CD14-positive monocyte (primary cell): ENCODE data around the gene SLC27A4. TPM values are rescaled to one million over a fixed set of nuclear protein-coding genes. Genes with fewer than 3 reads are reported as not detected.
A peak's percentile ranks its signal among the peaks of the same experiment; 100 is the strongest.

ENCODE experiments used
- DNase-seq, 3 donors: peaks; one replicate each; pipeline ENCODE4 v3.0.0-alpha.2; 2011 to 2022
- H2AFZ ChIP-seq: 2 replicates; pipeline ENCODE4 v1.6.0; 2012; ENCODE audit warnings: mild to moderate bottlenecking, low read depth, low read length, inconsistent platforms; ENCODE audit not compliant: insufficient read depth, poor library complexity, severe bottlenecking
- H3K27ac ChIP-seq, 2 donors: 1 replicate in 1 of 2; 2 replicates in 1 of 2; pipeline ENCODE4 v1.5.1; 2012 to 2013; ENCODE audit warnings: low read length in 2 of 2, control low read depth in 1 of 2, inconsistent platforms in 1 of 2, low read depth in 1 of 2, mild to moderate bottlenecking in 1 of 2
- H3K27me3 ChIP-seq, 2 donors: one replicate each; pipeline versions ENCODE4 v1.6.0 to v1.6.1; 2011 to 2013; ENCODE audit warnings: low read length in 2 of 2; ENCODE audit not compliant: control insufficient read depth in 2 of 2, insufficient read depth in 2 of 2
- H3K36me3 ChIP-seq, 2 donors: replicated peaks in 1 of 2; 1 replicate in 1 of 2; 2 replicates in 1 of 2; pipeline versions ENCODE4 v1.5.1 to v1.6.1; 2012 to 2013; ENCODE audit warnings: low read length in 2 of 2, control low read depth in 1 of 2, inconsistent platforms in 1 of 2, mild to moderate bottlenecking in 1 of 2; ENCODE audit not compliant: insufficient read depth in 2 of 2, control insufficient read depth in 1 of 2
- H3K4me1 ChIP-seq, 2 donors: 1 replicate in 1 of 2; 2 replicates in 1 of 2; pipeline versions ENCODE4 v1.5.1 to v1.6.1; 2012 to 2013; ENCODE audit warnings: low read length in 2 of 2, control low read depth in 1 of 2, inconsistent platforms in 1 of 2, mild to moderate bottlenecking in 1 of 2, moderate library complexity in 1 of 2; ENCODE audit not compliant: insufficient read depth in 2 of 2, control insufficient read depth in 1 of 2
- H3K4me2 ChIP-seq: replicated peaks from 2 replicates; pipeline ENCODE3; 2012; ENCODE audit warnings: low read length, moderate library complexity, mild to moderate bottlenecking; ENCODE audit not compliant: poor library complexity, severe bottlenecking; ENCODE audit errors: extremely low read depth
- H3K4me3 ChIP-seq, 3 experiments: fragments of 200-600 bp in 1 of 3; sonication (generic) in 1 of 3; replicated peaks in 1 of 3; 1 replicate in 2 of 3; 2 replicates in 1 of 3; pipeline ENCODE4 v1.5.1; 2011 to 2013; ENCODE audit warnings: low read length in 3 of 3, mild to moderate bottlenecking in 3 of 3, control low read depth in 2 of 3, low read depth in 2 of 3, inconsistent platforms in 1 of 3, moderate library complexity in 1 of 3
- H3K79me2 ChIP-seq: 2 replicates; pipeline ENCODE4 v1.6.0; 2012; ENCODE audit warnings: mild to moderate bottlenecking, control low read depth, inconsistent platforms, low read length, moderate library complexity; ENCODE audit not compliant: insufficient read depth
- H3K9ac ChIP-seq: 2 replicates; pipeline ENCODE4 v1.6.0; 2017; ENCODE audit warnings: low read length, mild to moderate bottlenecking; ENCODE audit not compliant: insufficient read depth, poor library complexity, severe bottlenecking
- H3K9me3 ChIP-seq, 2 donors: replicated peaks in 1 of 2; 1 replicate in 1 of 2; 2 replicates in 1 of 2; pipeline versions ENCODE4 v1.5.1 to v1.6.1; 2012 to 2013; ENCODE audit warnings: low read length in 2 of 2, control low read depth in 1 of 2; ENCODE audit not compliant: control insufficient read depth in 1 of 2, insufficient read depth in 1 of 2
- H4K20me1 ChIP-seq: 2 replicates; pipeline ENCODE4 v1.6.0; 2012; ENCODE audit warnings: mild to moderate bottlenecking, low read length, control low read depth, moderate library complexity; ENCODE audit not compliant: insufficient read depth
- H3K27ac Mint-ChIP-seq, 7 donors: one replicate each; pipeline ENCODE4 v1.8.0; 2020; ENCODE audit warnings: mild to moderate bottlenecking in 7 of 7, mixed read lengths in 7 of 7, moderate library complexity in 6 of 7, inconsistent platforms in 2 of 7
- H3K27me3 Mint-ChIP-seq, 3 donors: one replicate each; pipeline ENCODE4 v1.8.0; 2021 to 2022; ENCODE audit warnings: low read depth in 3 of 3, mild to moderate bottlenecking in 3 of 3, mixed read lengths in 3 of 3, moderate library complexity in 3 of 3, inconsistent platforms in 1 of 3
- H3K36me3 Mint-ChIP-seq, 2 donors: one replicate each; pipeline ENCODE4 v1.8.0; 2020; ENCODE audit warnings: mixed read lengths in 2 of 2, inconsistent platforms in 1 of 2, mild to moderate bottlenecking in 1 of 2
- H3K4me1 Mint-ChIP-seq: one replicate; pipeline ENCODE4 v1.8.0; 2020; ENCODE audit warnings: mild to moderate bottlenecking, mixed read lengths
- H3K4me3 Mint-ChIP-seq, 2 donors: one replicate each; pipeline ENCODE4 v1.8.0; 2020; ENCODE audit warnings: mild to moderate bottlenecking in 2 of 2, mixed read lengths in 2 of 2, moderate library complexity in 1 of 2
- H3K9me3 Mint-ChIP-seq, 7 donors: one replicate each; pipeline ENCODE4 v1.8.0; 2020 to 2022; ENCODE audit warnings: mixed read lengths in 7 of 7, mild to moderate bottlenecking in 6 of 7, moderate library complexity in 6 of 7, inconsistent platforms in 2 of 7
- CTCF ChIP-seq: fragments of 200-600 bp; IDR thresholded peaks from one replicate; pipeline ENCODE4 v1.8.0; 2022; ENCODE audit warnings: antibody characterized with exemption, mild to moderate bottlenecking
- WGBS: methylation state at CpG from one replicate; pipeline ENCODE4 v1.1.5; 2013; ENCODE audit warnings: missing lambda C conversion rate; ENCODE audit not compliant: insufficient coverage; 5-methylcytosine and 5-hydroxymethylcytosine counted together
- intact Hi-C, 2 donors: fragments of 100-400 bp; cut with micrococcal nuclease; formaldehyde crosslinking; loops; one replicate each; pipeline versions ENCODE4 v1.15.0 to v1.15.1; 2023
- polyA plus RNA-seq, 3 donors: library from polyadenylated mRNA; depleted of rRNA in 1 of 3; unstranded in 2 of 3; stranded (reverse) in 1 of 3; fragments of 300-500 nt in 2 of 3; fragments of >200 nt in 1 of 3; fragmentation: Illumina TruSeq in 2 of 3; gene quantifications; 1 replicate in 2 of 3; 2 replicates in 1 of 3; pipeline ENCODE4 v1.2.3, GENCODE V29; 2012 to 2021

SLC27A4 gene
- polyA plus RNA-seq, 3 donors, result 6.8 to 8.9 (median 6.8) TPM

- Histone ChIP-seq H3K36me3 (peaks cover 0 to 11% of the 10 kb centered on the region in 2 donors), H3K9me3 (no peaks in the 10 kb centered on the region), H3K9ac (no peak overlapping the region), H3K4me1 (no peaks in the 10 kb centered on the region), H4K20me1 (no peaks in the 10 kb centered on the region), H3K79me2 (no peaks in the 10 kb centered on the region), H3K4me2 (no peak overlapping the region), H3K4me3 (no peak overlapping the region), H3K27me3 (no peaks in the 10 kb centered on the region), H3K27ac (no peak overlapping the region), H2AFZ (no peak overlapping the region)
- H3K4me3 Mint-ChIP-seq, result peak overlapping the region in 1 of 2 donors; percentile 21
- H3K27me3 Mint-ChIP-seq, result peaks cover 0 to 3% (median 0%) of the 10 kb centered on the region in 3 donors
- H3K36me3 Mint-ChIP-seq, result peaks cover 19 to 31% of the 10 kb centered on the region in 2 donors
- H3K9me3 Mint-ChIP-seq, result no peaks in the 10 kb centered on the region
- WGBS, result 99% methylated on average over 11 of the region's 11 CpGs
- H3K27ac Mint-ChIP-seq, result peak overlapping the region in 1 of 7 donors; percentile 20
- no peaks in the 10 kb centered on the region for H3K4me1 Mint-ChIP-seq
- intact Hi-C loops, result no loop called here
- no peak for TF ChIP-seq CTCF
- no peak for DNase-seq
Observed at GRCh38 chr9:128333451-128333869, 6.9 kb upstream of the SLC27A4 start.

- peaks cover 0 to 3% (median 0%) of the 10 kb centered on the region in 3 donors for H3K27me3 Mint-ChIP-seq
- WGBS, result 75% methylated on average over 1 of the region's 7 CpGs
- Histone ChIP-seq H3K36me3 (peaks cover 0 to 6% of the 10 kb centered on the region in 2 donors), H3K27me3 (no peaks in the 10 kb centered on the region), H3K4me3 (no peak overlapping the region), H3K4me2 (no peak overlapping the region), H4K20me1 (no peaks in the 10 kb centered on the region), H3K9me3 (no peaks in the 10 kb centered on the region), H3K79me2 (no peaks in the 10 kb centered on the region), H3K4me1 (peaks cover 4 to 6% of the 10 kb centered on the region in 2 donors), H3K27ac (no peak overlapping the region), H2AFZ (no peak overlapping the region), H3K9ac (no peak overlapping the region)
- no peak for TF ChIP-seq CTCF
- no peak overlapping the region for H3K27ac Mint-ChIP-seq
- H3K4me3 Mint-ChIP-seq, result no peak overlapping the region
- H3K9me3 Mint-ChIP-seq, result no peaks in the 10 kb centered on the region
- peaks cover 14 to 27% of the 10 kb centered on the region in 2 donors for H3K36me3 Mint-ChIP-seq
- DNase-seq, result no peak
- H3K4me1 Mint-ChIP-seq, result peaks cover 6% of the 10 kb centered on the region
- intact Hi-C loops, result no loop called here
Observed at GRCh38 chr9:128335161-128335560, 5.2 kb upstream of the SLC27A4 start.
